Endodermal cell (in vitro differentiated cells): ENCODE measurements around the gene SIGLEC1. TPM values are rescaled to one million over a fixed set of nuclear protein-coding genes. Genes with fewer than 3 reads are reported as not detected.

Experiments used
- DNase-seq: peaks from one replicate; pipeline ENCODE4 v3.0.0-alpha.2; 2017
- H3K27ac ChIP-seq: 2 replicates; pipeline ENCODE4 v1.5.1; 2013; ENCODE audit warnings: mild to moderate bottlenecking, low read depth, low read length, moderate library complexity
- H3K27me3 ChIP-seq: 2 replicates; pipeline ENCODE4 v1.6.1; 2013; ENCODE audit warnings: mild to moderate bottlenecking, low read length, moderate library complexity; ENCODE audit not compliant: insufficient read depth, control insufficient read depth, poor library complexity, severe bottlenecking
- H3K36me3 ChIP-seq: 2 replicates; pipeline ENCODE4 v1.7.0; 2013; ENCODE audit warnings: mild to moderate bottlenecking, low read length, moderate library complexity; ENCODE audit not compliant: control insufficient read depth, insufficient read depth
- H3K4me1 ChIP-seq: one replicate; pipeline ENCODE4 v1.7.0; 2013; ENCODE audit warnings: low read length; ENCODE audit not compliant: control insufficient read depth, insufficient read depth
- H3K4me3 ChIP-seq: 2 replicates; pipeline ENCODE4 v1.5.1; 2013; ENCODE audit warnings: mild to moderate bottlenecking, low read length, moderate library complexity
- H3K9ac ChIP-seq: 2 replicates; pipeline ENCODE4 v1.6.1; 2013; ENCODE audit warnings: mild to moderate bottlenecking, low read length, moderate library complexity; ENCODE audit not compliant: poor library complexity, severe bottlenecking; ENCODE audit errors: extremely low read depth
- H3K9me3 ChIP-seq: 2 replicates; pipeline ENCODE4 v1.6.1; 2013; ENCODE audit warnings: mild to moderate bottlenecking, low read length, moderate library complexity; ENCODE audit not compliant: control insufficient read depth
- H3K27ac Mint-ChIP-seq: 2 replicates; pipeline ENCODE4 v1.8.0; 2020; ENCODE audit warnings: mixed read lengths
- H3K27me3 Mint-ChIP-seq: 2 replicates; pipeline ENCODE4 v1.8.0; 2021; ENCODE audit warnings: mild to moderate bottlenecking, mixed read lengths; ENCODE audit not compliant: insufficient read depth
- H3K36me3 Mint-ChIP-seq: 2 replicates; pipeline ENCODE4 v1.8.0; 2020; ENCODE audit warnings: low read depth, mixed read lengths
- H3K4me1 Mint-ChIP-seq: 2 replicates; pipeline ENCODE4 v1.8.0; 2020; ENCODE audit warnings: mixed read lengths
- H3K4me3 Mint-ChIP-seq: 2 replicates; pipeline ENCODE4 v1.8.0; 2020; ENCODE audit warnings: mild to moderate bottlenecking, moderate library complexity, mixed read lengths
- H3K9me3 Mint-ChIP-seq: 2 replicates; pipeline ENCODE4 v1.8.0; 2020; ENCODE audit warnings: mild to moderate bottlenecking, mixed read lengths
- WGBS, 2 experiments: methylation state at CpG; one replicate each; pipeline versions ENCODE4 v1.1.5 to v1.1.7; 2013; ENCODE audit warnings: missing lambda C conversion rate in 2 of 2, mixed read lengths in 1 of 2; ENCODE audit not compliant: insufficient coverage in 1 of 2, insufficient read length in 1 of 2; 5-methylcytosine and 5-hydroxymethylcytosine counted together
- total RNA-seq, 2 donors: library from RNA; stranded (reverse); fragmentation: NEBNext Ultra II Directional in 1 of 2; extraction: Animal tissue kit (Norgen Biotek cat#: 25700) in 1 of 2; gene quantifications; 2 replicates in 1 of 2; 3 replicates in 1 of 2; pipeline ENCODE4 v1.2.1, GENCODE V29; 2021
- TF ChIP-seq, protein P1 (sequence below): fragments of 200-600 bp; sonication (generic); conservative IDR thresholded peaks from 2 replicates; pipeline ENCODE4 v1.5.0; 2021; ENCODE audit warnings: antibody characterized with exemption, mild to moderate bottlenecking

SIGLEC1 gene
- total RNA-seq, 2 donors from 2014 or later, result not detected

DNA sequence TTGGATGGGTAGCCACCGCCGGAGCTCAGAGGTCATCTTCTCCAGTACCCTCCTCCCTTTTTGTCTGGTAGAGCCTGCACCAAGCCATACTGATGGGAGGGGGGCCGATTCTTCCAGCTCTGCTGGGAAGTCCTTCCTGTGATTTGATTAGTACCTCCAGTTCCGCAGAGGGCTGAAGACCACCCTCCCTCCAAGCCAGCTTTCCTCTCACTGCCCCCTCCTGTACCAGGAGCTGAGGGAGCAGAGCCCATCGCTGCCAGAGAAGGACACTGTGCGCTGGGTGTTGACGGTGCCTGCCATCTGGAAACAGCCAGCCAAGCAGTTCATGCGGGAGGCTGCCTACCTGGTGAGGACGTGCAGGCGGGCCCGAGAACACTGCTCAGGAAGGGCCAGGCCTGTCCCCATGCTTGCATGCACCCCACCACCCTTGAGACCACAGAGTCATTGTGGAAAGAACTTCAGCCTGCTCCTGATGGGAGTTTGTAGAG is 33.3 kb upstream of the SIGLEC1 start:
- H3K36me3 Mint-ChIP-seq, result no peaks in the 10 kb centered on the region
- H3K27me3 Mint-ChIP-seq, result peaks cover 63% of the 10 kb centered on the region
- Histone ChIP-seq H3K27me3 (peaks cover 46% of the 10 kb centered on the region), H3K9ac (no peak overlapping the region), H3K36me3 (no peaks in the 10 kb centered on the region), H3K4me3 (no peak overlapping the region), H3K4me1 (no peaks in the 10 kb centered on the region), H3K9me3 (no peaks in the 10 kb centered on the region), H3K27ac (no peak overlapping the region)
- H3K4me1 Mint-ChIP-seq, result peaks cover 2% of the 10 kb centered on the region
- H3K27ac Mint-ChIP-seq, result no peak overlapping the region
- H3K9me3 Mint-ChIP-seq, result no peaks in the 10 kb centered on the region
- H3K4me3 Mint-ChIP-seq, result peak overlapping the region; percentile 66
- DNase-seq, result no peak
- TF ChIP-seq, protein P1, sequence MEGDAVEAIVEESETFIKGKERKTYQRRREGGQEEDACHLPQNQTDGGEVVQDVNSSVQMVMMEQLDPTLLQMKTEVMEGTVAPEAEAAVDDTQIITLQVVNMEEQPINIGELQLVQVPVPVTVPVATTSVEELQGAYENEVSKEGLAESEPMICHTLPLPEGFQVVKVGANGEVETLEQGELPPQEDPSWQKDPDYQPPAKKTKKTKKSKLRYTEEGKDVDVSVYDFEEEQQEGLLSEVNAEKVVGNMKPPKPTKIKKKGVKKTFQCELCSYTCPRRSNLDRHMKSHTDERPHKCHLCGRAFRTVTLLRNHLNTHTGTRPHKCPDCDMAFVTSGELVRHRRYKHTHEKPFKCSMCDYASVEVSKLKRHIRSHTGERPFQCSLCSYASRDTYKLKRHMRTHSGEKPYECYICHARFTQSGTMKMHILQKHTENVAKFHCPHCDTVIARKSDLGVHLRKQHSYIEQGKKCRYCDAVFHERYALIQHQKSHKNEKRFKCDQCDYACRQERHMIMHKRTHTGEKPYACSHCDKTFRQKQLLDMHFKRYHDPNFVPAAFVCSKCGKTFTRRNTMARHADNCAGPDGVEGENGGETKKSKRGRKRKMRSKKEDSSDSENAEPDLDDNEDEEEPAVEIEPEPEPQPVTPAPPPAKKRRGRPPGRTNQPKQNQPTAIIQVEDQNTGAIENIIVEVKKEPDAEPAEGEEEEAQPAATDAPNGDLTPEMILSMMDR, result no peak
- WGBS, 2 experiments, result 85 to 90% methylated on average over 6 to 11 of the region's 11 CpGs

DNA sequence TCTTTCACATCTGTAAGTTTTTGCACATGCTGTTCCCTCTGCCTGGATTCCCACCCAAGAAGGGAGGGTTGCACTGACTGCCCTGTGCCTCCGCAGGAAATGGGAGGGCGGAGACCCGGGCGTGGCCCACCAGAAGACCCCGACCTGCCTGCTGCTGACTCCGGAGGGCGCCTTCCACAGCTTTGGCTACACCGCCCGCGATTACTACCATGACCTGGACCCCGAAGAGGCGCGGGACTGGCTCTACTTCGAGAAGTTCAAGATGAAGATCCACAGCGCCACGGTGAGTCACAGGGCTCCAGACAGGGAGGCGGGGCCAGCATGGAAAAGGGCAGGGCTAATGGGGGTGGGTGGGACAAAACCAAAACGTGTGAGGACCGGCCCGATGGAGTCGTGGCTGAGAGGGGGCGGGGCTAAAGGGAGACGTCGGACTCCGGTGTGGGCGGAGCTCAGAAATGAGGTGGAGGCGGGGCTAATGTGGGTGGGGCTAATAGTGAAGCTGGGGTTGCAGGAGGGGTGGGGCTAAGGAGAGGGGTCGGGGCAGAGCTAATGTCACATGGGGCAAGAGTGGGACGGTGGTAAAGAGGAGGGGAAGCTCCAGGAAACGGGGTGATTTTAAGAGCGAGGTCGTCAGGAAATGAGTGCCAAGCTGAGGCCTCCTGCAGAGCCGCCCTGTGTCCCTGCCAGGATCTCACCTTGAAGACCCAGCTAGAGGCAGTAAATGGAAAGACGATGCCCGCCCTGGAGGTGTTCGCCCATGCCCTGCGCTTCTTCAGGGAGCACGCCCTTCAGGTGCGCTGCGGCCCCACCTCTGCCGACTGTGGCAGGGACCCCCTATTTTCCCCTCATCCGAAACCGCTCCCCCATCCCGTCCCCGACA is 32.6 kb upstream of the SIGLEC1 start:
- Mint-ChIP-seq H3K9me3 (no peaks in the 10 kb centered on the region), H3K36me3 (no peaks in the 10 kb centered on the region), H3K27ac (peak overlapping the region; percentile 74), H3K4me3 (peak overlapping the region; percentile 66), H3K27me3 (peaks cover 56% of the 10 kb centered on the region), H3K4me1 (peaks cover 2% of the 10 kb centered on the region)
- no peak overlapping the region for H3K27ac ChIP-seq
- TF ChIP-seq, protein P1, result no peak
- 34 to 37% methylated on average over 23 to 45 of the region's 45 CpGs for WGBS, 2 experiments
- no peaks in the 10 kb centered on the region for H3K9me3 ChIP-seq
- no peaks in the 10 kb centered on the region for H3K36me3 ChIP-seq
- peaks cover 39% of the 10 kb centered on the region for H3K27me3 ChIP-seq
- no peak overlapping the region for H3K9ac ChIP-seq
- H3K4me3 ChIP-seq, result peak overlapping the region; percentile 74
- H3K4me1 ChIP-seq, result no peaks in the 10 kb centered on the region
- peak; percentile 100 for DNase-seq

DNA sequence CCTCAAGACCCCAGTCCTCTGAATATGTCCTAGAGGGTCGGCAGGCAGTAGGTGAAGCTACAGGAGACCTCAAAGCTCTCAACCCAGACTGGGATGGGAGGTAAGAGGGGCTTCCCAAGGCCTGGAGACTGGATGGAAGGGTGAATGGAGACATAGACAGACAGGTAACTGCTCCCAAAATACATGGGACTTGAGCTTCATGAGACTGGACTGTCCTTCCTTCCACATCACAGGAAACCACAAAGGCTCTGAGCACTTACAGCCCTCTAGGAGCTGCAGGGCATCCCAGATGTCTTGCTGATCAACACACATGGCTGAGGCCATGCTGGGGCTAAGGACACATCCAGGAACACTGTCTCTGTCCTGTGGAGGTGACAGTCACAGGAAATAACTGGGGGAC is 31.6 kb upstream of the SIGLEC1 start:
- Histone ChIP-seq H3K4me3 (no peak overlapping the region), H3K27ac (no peak overlapping the region), H3K9me3 (no peaks in the 10 kb centered on the region), H3K27me3 (peaks cover 29% of the 10 kb centered on the region), H3K36me3 (no peaks in the 10 kb centered on the region), H3K9ac (no peak overlapping the region), H3K4me1 (peaks cover 5% of the 10 kb centered on the region)
- Mint-ChIP-seq H3K27me3 (peaks cover 47% of the 10 kb centered on the region), H3K9me3 (no peaks in the 10 kb centered on the region), H3K27ac (no peak overlapping the region), H3K36me3 (no peaks in the 10 kb centered on the region), H3K4me1 (peaks cover 5% of the 10 kb centered on the region), H3K4me3 (peak overlapping the region; percentile 66)
- TF ChIP-seq, protein P1, result no peak
- WGBS, 2 experiments, result 74 to 100% methylated on average over 1 of the region's 1 CpG
- peak; percentile 25 for DNase-seq
